HCT116 (cell line): ENCODE measurements around the gene CKMT1B.

Experiments used
- ATF3 ChIP-seq: IDR thresholded peaks from 2 replicates; pipeline ENCODE4 v1.6.1; 2012
- CBX3 ChIP-seq: IDR thresholded peaks from 2 replicates; pipeline ENCODE4 v1.6.1; 2012; ENCODE audit warnings: low read depth
- CTCF ChIP-seq, 3 experiments: fragments of 200-600 bp in 1 of 3; sonication (generic) in 1 of 3; IDR thresholded peaks in 2 of 3; conservative IDR thresholded peaks in 1 of 3; 2 replicates each; pipeline ENCODE4 v1.5.1; 2012 to 2017; ENCODE audit warnings: low read depth in 2 of 3, low read length in 2 of 3, antibody characterized with exemption in 1 of 3, borderline replicate concordance in 1 of 3, control low read depth in 1 of 3, mild to moderate bottlenecking in 1 of 3, mixed read lengths in 1 of 3, mixed run types in 1 of 3, moderate library complexity in 1 of 3; ENCODE audit not compliant: insufficient read depth in 1 of 3
- EZH2 ChIP-seq: fragments of 200-600 bp; sonication (generic); IDR thresholded peaks from 2 replicates; pipeline ENCODE4 v1.6.1; 2017; ENCODE audit warnings: antibody characterized with exemption, mixed run types
- FOSL1 ChIP-seq: IDR thresholded peaks from 2 replicates; pipeline ENCODE4 v1.6.1; 2012; ENCODE audit warnings: low read depth
- JUND ChIP-seq: IDR thresholded peaks from 2 replicates; pipeline ENCODE4 v1.6.1; 2012
- POLR2A ChIP-seq: IDR thresholded peaks from 2 replicates; pipeline ENCODE4 v1.7.0; 2011; ENCODE audit warnings: borderline replicate concordance; ENCODE audit not compliant: insufficient read depth, insufficient read length; ENCODE audit errors: extremely low read depth
- TCF7L2 ChIP-seq: IDR thresholded peaks from 2 replicates; pipeline ENCODE4 v1.7.0; 2011; ENCODE audit warnings: borderline replicate concordance, inconsistent platforms; ENCODE audit not compliant: insufficient read depth, insufficient read length; ENCODE audit errors: extremely low read depth
- YY1 ChIP-seq: IDR thresholded peaks from 2 replicates; pipeline ENCODE4 v1.6.1; 2011; ENCODE audit warnings: low read length, low read depth, moderate library complexity, mild to moderate bottlenecking; ENCODE audit not compliant: insufficient replicate concordance; ENCODE audit errors: extremely low read depth
- ZBTB33 ChIP-seq: IDR thresholded peaks from 2 replicates; pipeline ENCODE4 v1.6.1; 2011; ENCODE audit warnings: mild to moderate bottlenecking, low read length, moderate library complexity; ENCODE audit not compliant: insufficient replicate concordance; ENCODE audit errors: extremely low read depth

- TF ChIP-seq CTCF (IDR thresholded peaks at IDR 0.05 in 2 of 3, conservative IDR thresholded peaks at IDR 0.05 in 1 of 3; ENCODE audit: borderline replicate concordance in 1 of 3, insufficient read depth in 1 of 3, low read depth in 2 of 3, low read length in 2 of 3), result no peak
- no peak for TF ChIP-seq ZBTB33
- no peak for TF ChIP-seq YY1
- TF ChIP-seq FOSL1, result no peak
- no peak for TF ChIP-seq EZH2
- no peak for TF ChIP-seq CBX3
- no peak for TF ChIP-seq TCF7L2
- TF ChIP-seq JUND, result no peak
- TF ChIP-seq ATF3, result no peak
- TF ChIP-seq POLR2A, result no peak
Measured at GRCh38 chr15:43625106-43625505, 31.3 kb downstream of the CKMT1B start.
